Peyer's patch (tissue), 4 donors: ENCODE measurements around the gene VPS16. TPM values are rescaled to one million over a fixed set of nuclear protein-coding genes. Genes with fewer than 3 reads are reported as not detected.
"Not testable (repeated sequence)": the region's sequence is repeated elsewhere in the genome, so short reads cannot be mapped to it uniquely, and the experiment has no call there.

Source experiments
- DNase-seq, 3 donors: peaks; one replicate each; pipeline ENCODE4 v3.0.0-alpha.2; 2017 to 2019
- H3K27ac ChIP-seq, 4 donors: fragments of 200-600 bp; sonication (generic); one replicate each; pipeline ENCODE4 v1.5.1; 2016 to 2019
- H3K27me3 ChIP-seq, 2 donors: fragments of 200-600 bp; sonication (generic); one replicate each; pipeline ENCODE4 v1.5.1; 2019
- H3K36me3 ChIP-seq, 3 donors: fragments of 200-600 bp; sonication (generic); one replicate each; pipeline ENCODE4 v1.5.1; 2016 to 2019
- H3K4me1 ChIP-seq, 4 donors: fragments of 200-600 bp; sonication (generic); one replicate each; pipeline ENCODE4 v1.5.1; 2016 to 2019
- H3K4me3 ChIP-seq, 4 donors: fragments of 200-600 bp; sonication (generic); 1 replicate in 3 of 4; 2 replicates in 1 of 4; pipeline ENCODE4 v1.5.1; 2016 to 2019; ENCODE audit warnings: mild to moderate bottlenecking in 1 of 4
- H3K9me3 ChIP-seq, 4 donors: fragments of 200-600 bp; sonication (generic); one replicate each; pipeline ENCODE4 v1.5.1; 2016 to 2019; ENCODE audit warnings: mild to moderate bottlenecking in 1 of 4
- POLR2A ChIP-seq, 2 donors: fragments of 450-650 bp; IDR thresholded peaks; one replicate each; pipeline ENCODE4 v1.5.1; 2017; ENCODE audit warnings: antibody characterized with exemption in 2 of 2, mild to moderate bottlenecking in 2 of 2, moderate library complexity in 2 of 2
- total RNA-seq, 4 donors: library from RNA; depleted of rRNA; stranded (reverse); fragments of >200 nt; gene quantifications; one replicate each; pipeline ENCODE4 v1.1.0, GENCODE V29; 2016
- TF ChIP-seq, protein P1 (sequence below), 6 experiments: fragments of 450-650 bp in 4 of 6; fragments of 200-600 bp in 2 of 6; sonication (generic) in 1 of 6; IDR thresholded peaks; one replicate each; pipeline ENCODE4 v1.5.1; 2017 to 2019; ENCODE audit warnings: antibody characterized with exemption in 6 of 6, mild to moderate bottlenecking in 3 of 6, moderate library complexity in 1 of 6

Gene VPS16
- total RNA-seq, 4 donors from 2014 or later: 43.7 to 54.6 (median 45.1) TPM

GRCh38 chr20:2804852-2805688 lies 35.5 kb upstream of the VPS16 start:
- Histone ChIP-seq H3K27ac (no peak overlapping the region), H3K4me1 (peaks cover 0 to 12% (median 2%) of the 10 kb centered on the region in 4 donors), H3K4me3 (no peak overlapping the region), H3K36me3 (no peaks in the 10 kb centered on the region), H3K9me3 (no peaks in the 10 kb centered on the region), H3K27me3 (peaks cover 0 to 22% of the 10 kb centered on the region in 2 donors)
- TF ChIP-seq, protein P1, sequence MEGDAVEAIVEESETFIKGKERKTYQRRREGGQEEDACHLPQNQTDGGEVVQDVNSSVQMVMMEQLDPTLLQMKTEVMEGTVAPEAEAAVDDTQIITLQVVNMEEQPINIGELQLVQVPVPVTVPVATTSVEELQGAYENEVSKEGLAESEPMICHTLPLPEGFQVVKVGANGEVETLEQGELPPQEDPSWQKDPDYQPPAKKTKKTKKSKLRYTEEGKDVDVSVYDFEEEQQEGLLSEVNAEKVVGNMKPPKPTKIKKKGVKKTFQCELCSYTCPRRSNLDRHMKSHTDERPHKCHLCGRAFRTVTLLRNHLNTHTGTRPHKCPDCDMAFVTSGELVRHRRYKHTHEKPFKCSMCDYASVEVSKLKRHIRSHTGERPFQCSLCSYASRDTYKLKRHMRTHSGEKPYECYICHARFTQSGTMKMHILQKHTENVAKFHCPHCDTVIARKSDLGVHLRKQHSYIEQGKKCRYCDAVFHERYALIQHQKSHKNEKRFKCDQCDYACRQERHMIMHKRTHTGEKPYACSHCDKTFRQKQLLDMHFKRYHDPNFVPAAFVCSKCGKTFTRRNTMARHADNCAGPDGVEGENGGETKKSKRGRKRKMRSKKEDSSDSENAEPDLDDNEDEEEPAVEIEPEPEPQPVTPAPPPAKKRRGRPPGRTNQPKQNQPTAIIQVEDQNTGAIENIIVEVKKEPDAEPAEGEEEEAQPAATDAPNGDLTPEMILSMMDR (IDR thresholded peaks at IDR 0.05): no peak
- TF ChIP-seq POLR2A (IDR thresholded peaks at IDR 0.05): no peak
- no peak for DNase-seq

DNA sequence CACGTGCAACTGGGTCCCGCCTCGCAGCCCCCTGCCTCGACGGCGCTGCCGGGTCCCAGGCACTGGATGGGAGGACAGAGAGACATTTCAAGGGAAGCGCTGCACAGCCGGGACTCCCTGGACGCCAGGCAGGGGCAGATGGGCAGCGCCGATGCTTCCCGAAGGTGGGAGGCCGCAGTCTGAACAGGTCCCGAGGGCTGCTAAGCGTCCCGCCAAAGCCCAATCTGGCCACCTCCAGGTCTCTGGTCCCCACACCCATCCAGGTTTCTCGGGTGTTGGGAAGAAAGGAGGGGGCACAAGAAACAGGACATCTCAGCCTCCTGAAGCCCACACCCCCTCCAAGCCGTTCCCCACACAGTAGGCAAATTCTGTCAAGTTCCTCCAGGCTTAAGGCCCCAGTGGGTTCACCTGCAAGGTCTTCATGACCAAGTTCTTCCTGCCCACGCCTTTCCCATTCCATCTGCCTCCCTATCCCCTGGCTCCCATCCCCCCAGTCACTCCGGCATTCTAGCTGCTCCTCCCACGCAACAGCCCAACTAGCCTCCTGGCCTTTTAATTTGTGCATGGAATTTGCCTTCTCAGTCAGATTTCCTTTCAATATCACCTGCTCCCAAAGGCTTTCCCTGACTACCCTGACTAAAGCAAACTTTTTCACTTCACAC lies 34.7 kb upstream of the VPS16 start:
- peaks cover 0 to 15% of the 10 kb centered on the region in 2 donors for H3K27me3 ChIP-seq
- TF ChIP-seq, protein P1 (IDR thresholded peaks at IDR 0.05): no peak
- no peak for TF ChIP-seq POLR2A (IDR thresholded peaks at IDR 0.05)

GRCh38 chr20:2806351-2806701 lies 34.2 kb upstream of the VPS16 start:
- DNase-seq: no peak
- Histone ChIP-seq H3K4me3 (no peak overlapping the region), H3K36me3 (no peaks in the 10 kb centered on the region), H3K4me1 (no peaks in the 10 kb centered on the region), H3K27me3 (peaks cover 0 to 13% of the 10 kb centered on the region in 2 donors), H3K27ac (no peak overlapping the region), H3K9me3 (no peaks in the 10 kb centered on the region)
- no peak for TF ChIP-seq POLR2A (IDR thresholded peaks at IDR 0.05)
- TF ChIP-seq, protein P1 (IDR thresholded peaks at IDR 0.05): no peak

More for the DNA sequence above, 34.7 kb upstream of the VPS16 start:
- Histone ChIP-seq H3K4me1 (peaks cover 0 to 4% (median 0%) of the 10 kb centered on the region in 4 donors), H3K36me3 (no peaks in the 10 kb centered on the region), H3K4me3 (no peak overlapping the region), H3K9me3 (no peaks in the 10 kb centered on the region), H3K27ac (no peak overlapping the region)
- no peak for DNase-seq

- TF ChIP-seq, protein P1 (IDR thresholded peaks at IDR 0.05): no peak
- no peak for TF ChIP-seq POLR2A (IDR thresholded peaks at IDR 0.05)
- Histone ChIP-seq H3K36me3 (no peaks in the 10 kb centered on the region), H3K4me1 (no peaks in the 10 kb centered on the region), H3K27ac (no peak overlapping the region), H3K27me3 (peaks cover 0 to 10% of the 10 kb centered on the region in 2 donors), H3K4me3 (no peak overlapping the region), H3K9me3 (no peaks in the 10 kb centered on the region)
- no peak for DNase-seq
Observed at GRCh38 chr20:2807019-2807418, 33.5 kb upstream of the VPS16 start.

- H3K27ac ChIP-seq, H3K36me3 ChIP-seq, H3K4me3 ChIP-seq, DNase-seq, H3K9me3 ChIP-seq, H3K4me1 ChIP-seq: not testable (repeated sequence)
- peaks cover 0 to 10% of the 10 kb centered on the region in 2 donors for H3K27me3 ChIP-seq
Observed at GRCh38 chr20:2807929-2808328, 32.6 kb upstream of the VPS16 start.

DNA sequence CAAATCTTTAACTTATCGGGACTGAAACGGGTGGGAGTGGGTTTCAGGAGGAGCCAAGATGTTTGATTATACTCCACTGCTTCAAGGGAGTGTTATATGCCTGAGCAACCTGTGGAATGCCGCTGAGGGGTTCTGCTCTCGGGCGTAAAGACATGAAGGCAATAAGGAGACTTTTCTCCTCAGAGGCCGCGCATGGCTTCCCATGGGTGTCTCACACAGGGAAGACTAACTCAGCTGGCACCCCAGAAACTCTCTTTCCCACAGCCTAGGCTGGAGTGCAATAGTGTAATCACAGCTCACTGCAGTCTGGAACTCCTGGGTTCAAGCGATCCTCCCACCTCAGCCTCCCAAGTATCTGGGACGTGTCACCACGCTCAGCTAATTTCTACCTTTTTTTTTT lies 30.9 kb upstream of the VPS16 start:
- peaks cover 0 to 9% of the 10 kb centered on the region in 2 donors for H3K27me3 ChIP-seq
- no peak for DNase-seq
- TF ChIP-seq, protein P1 (IDR thresholded peaks at IDR 0.05): no peak
- TF ChIP-seq POLR2A (IDR thresholded peaks at IDR 0.05): no peak
- no peak overlapping the region for H3K27ac ChIP-seq
- no peak overlapping the region for H3K4me3 ChIP-seq
- H3K36me3 ChIP-seq: no peaks in the 10 kb centered on the region
- H3K9me3 ChIP-seq: no peaks in the 10 kb centered on the region
- no peaks in the 10 kb centered on the region for H3K4me1 ChIP-seq
